HCT116 (cell line): ENCODE results near the gene TTYH1. TPM values are rescaled to one million over a fixed set of nuclear protein-coding genes. Genes with fewer than 3 reads are reported as not detected.

Experiments used
- ATAC-seq: fragments of 200-7000 bp; cut with Tn5 transposase; 2 replicates; pipeline ENCODE4 v1.9.1; 2020; ENCODE audit warnings: mild to moderate bottlenecking, moderate library complexity
- BruUV-seq: library from RNA; stranded (reverse); fragments of 400-500 nt; replicated peaks from 2 replicates; lab custom pipeline; 2021; lab: Mats Ljungman, UMichigan
- CTCF ChIA-PET: fragments of 300-600 bp; sonication (Branson Sonifier 250); formaldehyde crosslinking; loops from one replicate; lab custom pipeline; 2021; ENCODE audit warnings: antibody characterized with exemption; lab: Charles Lee
- POLR2A ChIA-PET: fragments of 300-600, 350-600 bp; sonication (Branson Sonifier 250); formaldehyde crosslinking; loops from one replicate; lab custom pipeline; 2021; ENCODE audit warnings: antibody characterized with exemption; lab: Charles Lee
- RAD21 ChIA-PET, 2 experiments: fragments of 300-600 bp; sonication (Branson Sonifier 250); formaldehyde crosslinking; loops; one replicate each; lab custom pipeline; 2023; ENCODE audit warnings: low total read pairs in 2 of 2; ENCODE audit not compliant: uncharacterized antibody in 2 of 2, unreplicated experiment in 2 of 2, low non-redundant PET in 1 of 2; lab: Charles Lee
- DNase-seq: peaks from one replicate; pipeline ENCODE4 v3.0.0-alpha.2; 2010; ENCODE audit warnings: low read depth, low spot score
- H2AFZ ChIP-seq: fragments of 200-600 bp; shearing (Covaris generic), sonication (generic); 2 replicates; pipeline ENCODE4 v1.6.1; 2017; ENCODE audit warnings: low read depth, mixed run types, mixed read lengths, antibody characterized with exemption, low read length; ENCODE audit not compliant: poor library complexity, severe bottlenecking
- H3K27ac ChIP-seq: 2 replicates; pipeline ENCODE4 v1.5.1; 2012; ENCODE audit warnings: low read depth, low read length
- H3K27me3 ChIP-seq: fragments of 200-600 bp; sonication (generic); 2 replicates; pipeline ENCODE4 v1.6.1; 2016; ENCODE audit warnings: mixed run types, low read length, mixed read lengths; ENCODE audit not compliant: insufficient read depth
- H3K36me3 ChIP-seq, 2 experiments: fragments of 200-500 bp in 1 of 2; fragments of 200-600 bp in 1 of 2; sonication (Bioruptor generic) in 1 of 2; sonication (generic) in 1 of 2; 2 replicates each; pipeline versions ENCODE4 v1.5.1 to v1.6.1; 2014 to 2016; ENCODE audit warnings: low read length in 2 of 2, inconsistent platforms in 1 of 2, mixed read lengths in 1 of 2, mixed run types in 1 of 2; ENCODE audit not compliant: insufficient read depth in 2 of 2, control insufficient read depth in 1 of 2
- H3K4me1 ChIP-seq, 2 experiments: fragments of 200-600 bp in 1 of 2; sonication (generic) in 1 of 2; 2 replicates each; pipeline versions ENCODE4 v1.5.1 to v1.6.1; 2012 to 2017; ENCODE audit warnings: low read length in 2 of 2, inconsistent platforms in 1 of 2, mild to moderate bottlenecking in 1 of 2, mixed read lengths in 1 of 2, mixed run types in 1 of 2, moderate library complexity in 1 of 2; ENCODE audit not compliant: insufficient read depth in 2 of 2, control insufficient read depth in 1 of 2
- H3K4me2 ChIP-seq: fragments of 200-600 bp; sonication (generic); 2 replicates; pipeline ENCODE4 v1.6.1; 2017; ENCODE audit warnings: mixed run types, low read length, mixed read lengths
- H3K4me3 ChIP-seq, 2 experiments: fragments of 200-600 bp in 1 of 2; sonication (generic) in 1 of 2; replicated peaks in 1 of 2; 2 replicates each; pipeline ENCODE4 v1.5.1; 2011 to 2016; ENCODE audit warnings: low read length in 2 of 2, control low read depth in 1 of 2, low read depth in 1 of 2, mild to moderate bottlenecking in 1 of 2, mixed read lengths in 1 of 2, mixed run types in 1 of 2
- H3K79me2 ChIP-seq: fragments of 200-600 bp; sonication (generic); 2 replicates; pipeline ENCODE4 v1.6.1; 2017; ENCODE audit warnings: mild to moderate bottlenecking, mixed run types, low read length, moderate library complexity, mixed read lengths; ENCODE audit not compliant: insufficient read depth
- H3K9ac ChIP-seq: fragments of 200-600 bp; sonication (generic); 2 replicates; pipeline ENCODE4 v1.6.1; 2016; ENCODE audit warnings: low read length, mixed read lengths
- H3K9me2 ChIP-seq: fragments of 200-600 bp; sonication (generic), shearing (Covaris generic); 2 replicates; pipeline ENCODE4 v1.6.1; 2017; ENCODE audit warnings: mixed run types, mild to moderate bottlenecking, moderate library complexity; ENCODE audit not compliant: insufficient read depth
- H3K9me3 ChIP-seq, 2 experiments: fragments of 200-500 bp in 1 of 2; fragments of 200-600 bp in 1 of 2; sonication (Bioruptor generic) in 1 of 2; sonication (generic) in 1 of 2; 2 replicates each; pipeline ENCODE4 v1.6.1; 2014 to 2017; ENCODE audit warnings: low read length in 2 of 2, mixed read lengths in 2 of 2, inconsistent platforms in 1 of 2, low read depth in 1 of 2, mild to moderate bottlenecking in 1 of 2, mixed run types in 1 of 2, moderate library complexity in 1 of 2; ENCODE audit not compliant: control insufficient read depth in 1 of 2, insufficient read depth in 1 of 2
- H4K20me1 ChIP-seq: fragments of 200-600 bp; sonication (generic), shearing (Covaris generic); 2 replicates; pipeline ENCODE4 v1.6.1; 2017; ENCODE audit warnings: mixed run types, mild to moderate bottlenecking, moderate library complexity; ENCODE audit not compliant: insufficient read depth
- CBX3 ChIP-seq: IDR thresholded peaks from 2 replicates; pipeline ENCODE4 v1.6.1; 2012; ENCODE audit warnings: low read depth
- CEBPB ChIP-seq: IDR thresholded peaks from 2 replicates; pipeline ENCODE4 v1.6.1; 2012; ENCODE audit warnings: low read depth
- EZH2 ChIP-seq: fragments of 200-600 bp; sonication (generic); IDR thresholded peaks from 2 replicates; pipeline ENCODE4 v1.6.1; 2017; ENCODE audit warnings: antibody characterized with exemption, mixed run types
- FOSL1 ChIP-seq: IDR thresholded peaks from 2 replicates; pipeline ENCODE4 v1.6.1; 2012; ENCODE audit warnings: low read depth
- JUND ChIP-seq: IDR thresholded peaks from 2 replicates; pipeline ENCODE4 v1.6.1; 2012
- RAD21 ChIP-seq: IDR thresholded peaks from 2 replicates; pipeline ENCODE4 v1.6.1; 2012; ENCODE audit warnings: low read depth, mild to moderate bottlenecking
- SIN3A ChIP-seq: IDR thresholded peaks from 2 replicates; pipeline ENCODE4 v1.6.1; 2012; ENCODE audit warnings: low read depth
- ZFX ChIP-seq: fragments of 450-650 bp; IDR thresholded peaks from 2 replicates; pipeline ENCODE4 v1.6.1; 2017
- intact Hi-C: fragments of 100-400 bp; cut with micrococcal nuclease; formaldehyde crosslinking; loops from 2 replicates; pipeline ENCODE4 v1.10.0; 2022
- total RNA-seq: library from RNA; stranded (reverse); gene quantifications from one replicate; pipeline ENCODE4 v1.2.1, GENCODE V29; 2021; ENCODE audit not compliant: unreplicated experiment
- TF ChIP-seq, protein P1 (sequence below), 3 experiments: fragments of 200-600 bp in 1 of 3; sonication (generic) in 1 of 3; IDR thresholded peaks in 2 of 3; conservative IDR thresholded peaks in 1 of 3; 2 replicates each; pipeline ENCODE4 v1.5.1; 2012 to 2017; ENCODE audit warnings: low read depth in 2 of 3, low read length in 2 of 3, antibody characterized with exemption in 1 of 3, borderline replicate concordance in 1 of 3, control low read depth in 1 of 3, mild to moderate bottlenecking in 1 of 3, mixed read lengths in 1 of 3, mixed run types in 1 of 3, moderate library complexity in 1 of 3; ENCODE audit not compliant: insufficient read depth in 1 of 3
- TF ChIP-seq, protein P2 (sequence below): IDR thresholded peaks from 2 replicates; pipeline ENCODE4 v1.6.1; 2012

TTYH1 gene
- total RNA-seq, 1 experiment from 2014 or later, result 0.37 TPM

DNA sequence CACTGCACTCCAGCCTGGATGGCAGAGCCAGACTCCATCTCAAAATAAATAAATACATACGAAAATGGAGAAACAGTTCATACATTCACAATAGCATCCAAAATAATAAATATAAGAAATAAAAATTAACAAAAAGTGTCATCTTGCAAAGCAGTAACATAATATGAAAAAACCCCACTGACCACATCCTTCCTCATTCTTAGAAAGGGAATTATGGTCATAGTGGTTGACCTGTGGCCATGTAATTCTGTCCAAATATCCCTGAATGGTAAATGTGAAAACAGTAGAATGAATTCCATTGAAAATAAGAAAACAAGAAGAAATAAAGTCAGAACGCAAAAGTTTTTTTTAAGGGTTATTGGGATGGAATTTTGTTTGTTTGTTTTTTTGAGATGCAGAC, 64.8 kb downstream of the TTYH1 start (continued):
- TF ChIP-seq, protein P1, sequence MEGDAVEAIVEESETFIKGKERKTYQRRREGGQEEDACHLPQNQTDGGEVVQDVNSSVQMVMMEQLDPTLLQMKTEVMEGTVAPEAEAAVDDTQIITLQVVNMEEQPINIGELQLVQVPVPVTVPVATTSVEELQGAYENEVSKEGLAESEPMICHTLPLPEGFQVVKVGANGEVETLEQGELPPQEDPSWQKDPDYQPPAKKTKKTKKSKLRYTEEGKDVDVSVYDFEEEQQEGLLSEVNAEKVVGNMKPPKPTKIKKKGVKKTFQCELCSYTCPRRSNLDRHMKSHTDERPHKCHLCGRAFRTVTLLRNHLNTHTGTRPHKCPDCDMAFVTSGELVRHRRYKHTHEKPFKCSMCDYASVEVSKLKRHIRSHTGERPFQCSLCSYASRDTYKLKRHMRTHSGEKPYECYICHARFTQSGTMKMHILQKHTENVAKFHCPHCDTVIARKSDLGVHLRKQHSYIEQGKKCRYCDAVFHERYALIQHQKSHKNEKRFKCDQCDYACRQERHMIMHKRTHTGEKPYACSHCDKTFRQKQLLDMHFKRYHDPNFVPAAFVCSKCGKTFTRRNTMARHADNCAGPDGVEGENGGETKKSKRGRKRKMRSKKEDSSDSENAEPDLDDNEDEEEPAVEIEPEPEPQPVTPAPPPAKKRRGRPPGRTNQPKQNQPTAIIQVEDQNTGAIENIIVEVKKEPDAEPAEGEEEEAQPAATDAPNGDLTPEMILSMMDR (IDR thresholded peaks at IDR 0.05 in 2 of 3, conservative IDR thresholded peaks at IDR 0.05 in 1 of 3; ENCODE audit: borderline replicate concordance in 1 of 3, insufficient read depth in 1 of 3, low read depth in 2 of 3, low read length in 2 of 3), result no peak
- TF ChIP-seq CBX3 (no peak), RAD21 (no peak), CEBPB (no peak), SIN3A (no peak), ZFX (no peak), EZH2 (no peak), FOSL1 (no peak), JUND (no peak)
- TF ChIP-seq, protein P2, sequence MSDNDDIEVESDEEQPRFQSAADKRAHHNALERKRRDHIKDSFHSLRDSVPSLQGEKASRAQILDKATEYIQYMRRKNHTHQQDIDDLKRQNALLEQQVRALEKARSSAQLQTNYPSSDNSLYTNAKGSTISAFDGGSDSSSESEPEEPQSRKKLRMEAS, result no peak

DNA sequence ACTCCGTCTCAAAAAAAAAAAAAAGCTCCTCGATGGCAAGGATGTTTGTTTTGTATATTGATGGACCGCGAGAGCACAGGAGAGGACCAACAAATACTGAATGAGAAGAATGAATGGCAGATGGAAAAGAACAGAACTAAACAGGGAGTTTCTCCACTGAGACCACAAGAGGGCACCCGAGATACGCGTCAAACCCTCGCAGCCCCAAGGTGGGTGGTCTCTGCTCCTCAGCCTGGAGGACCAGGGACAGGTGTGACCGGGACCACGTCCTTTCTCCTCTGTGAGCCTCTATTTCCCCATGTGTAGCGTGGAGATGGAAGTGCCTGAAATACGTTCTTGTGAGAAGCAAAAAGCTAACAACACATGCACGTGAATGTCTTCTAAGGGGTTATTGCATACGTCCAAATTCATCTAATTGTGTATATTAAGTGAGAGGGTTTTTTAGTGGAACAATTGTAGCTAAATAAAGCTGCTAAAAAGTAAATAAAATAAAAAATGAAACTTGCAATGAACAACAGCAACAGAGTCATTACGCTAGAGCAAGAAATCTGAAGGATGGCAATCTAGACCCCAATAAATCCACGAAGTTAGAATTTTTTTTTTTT, 66.2 kb downstream of the TTYH1 start:
- H3K9me3 ChIP-seq, result no peaks in the 10 kb centered on the region
- DNase-seq (peak; percentile 32), ATAC-seq (peak; percentile 72)
- no peak overlapping the region for H3K9ac ChIP-seq
- no peak overlapping the region for H3K4me3 ChIP-seq
- H3K27me3 ChIP-seq, result 0 out of 2 replicates have a peak, but pooled peaks cover 3% of the 10 kb centered on the region
- no peak overlapping the region for H3K27ac ChIP-seq
- no peaks in the 10 kb centered on the region for H3K9me2 ChIP-seq
- BruUV-seq, result no TSS peak
- intact Hi-C loops, result loop anchor here (5.0 kb wide), 1 partner anchor 196 kb away; no protein-coding TSS in a partner anchor
- H3K4me1 ChIP-seq, result no peaks in the 10 kb centered on the region
- ChIA-PET CTCF (interaction anchor here (0.9 to 1.9 kb wide), 6 partner anchors 8 to 437 kb away, joined by 3 to 12 read pairs (median 4); partner anchors contain the start of gene CDC42EP5), RAD21 (no interaction called here), POLR2A (no interaction called here)
- H2AFZ ChIP-seq, result peak overlapping the region; percentile 76
- no peaks in the 10 kb centered on the region for H3K79me2 ChIP-seq
- H3K4me2 ChIP-seq, result peak overlapping the region; percentile 41; the same call in 1 of the 2 replicates
- H3K36me3 ChIP-seq, result no peaks in the 10 kb centered on the region
- no peaks in the 10 kb centered on the region for H4K20me1 ChIP-seq
- TF ChIP-seq RAD21 (peak; percentile 63), FOSL1 (no peak)
- TF ChIP-seq, protein P1 (IDR thresholded peaks at IDR 0.05 in 2 of 3, conservative IDR thresholded peaks at IDR 0.05 in 1 of 3; ENCODE audit: borderline replicate concordance in 1 of 3, insufficient read depth in 1 of 3, low read depth in 2 of 3, low read length in 2 of 3), result peak; percentile 49 to 70 (median 70); a peak in 5 of 6 replicates
- TF ChIP-seq, all 23 proteins: peak for 2
